ENCODE measurements around the gene CCDC80. TPM values are rescaled to one million over a fixed set of nuclear protein-coding genes. Genes with fewer than 3 reads are reported as not detected.

CCDC80 gene
- total and polyA plus RNA-seq, 2 experiments from 2014 or later, result 27.1 to 83.5 TPM

- Histone ChIP-seq H3K79me2 (no peaks in the 10 kb centered on the region), H4K20me1 (ENCODE audit: insufficient read depth, poor library complexity, severe bottlenecking) (no peaks in the 10 kb centered on the region), H3K4me3 (peak overlapping the region; percentile 7), H3K36me3 (replicated peaks; ENCODE audit: insufficient read depth, low read depth) (no peaks in the 10 kb centered on the region), H3K4me1 (ENCODE audit: insufficient read depth) (peaks cover 25% of the 10 kb centered on the region), H3K9me2 (replicated peaks; ENCODE audit: insufficient read depth) (no peaks in the 10 kb centered on the region), H3K27me3 (no peaks in the 10 kb centered on the region), H3K27ac (peak overlapping the region; percentile 88), H3K4me2 (peak overlapping the region; percentile 74), H3K9me3 (ENCODE audit: low read depth) (no peaks in the 10 kb centered on the region), H2AFZ (peak overlapping the region; percentile 24)
- TF ChIP-seq EZH2phosphoT487 (IDR thresholded peaks at IDR 0.05; ENCODE audit: low read depth, severe bottlenecking, unreplicated experiment), result no peak
- TF ChIP-seq CTCF (IDR thresholded peaks at IDR 0.05; ENCODE audit: poor library complexity), result no peak
- no peak for TF ChIP-seq EZH2 (IDR thresholded peaks at IDR 0.05; ENCODE audit: borderline replicate concordance)
- WGBS (ENCODE audit: low lambda C conversion rate, missing lambda C conversion rate), result 6% methylated on average over 10 of the region's 10 CpGs
- DNase-seq (ENCODE audit: low spot score), result peak; percentile 54
Measured at GRCh38 chr3:112640276-112640929, 540 bp downstream of the CCDC80 start.

GRCh38 chr3:112639455-112640225 lies 1.3 kb downstream of the CCDC80 start:
- no peak for DNase-seq (ENCODE audit: low spot score)
- Histone ChIP-seq H3K27ac (peak overlapping the region; percentile 88), H3K4me2 (peak overlapping the region; percentile 74), H3K4me1 (ENCODE audit: insufficient read depth) (peaks cover 32% of the 10 kb centered on the region), H3K27me3 (no peaks in the 10 kb centered on the region), H3K9me2 (replicated peaks; ENCODE audit: insufficient read depth) (no peaks in the 10 kb centered on the region), H3K79me2 (no peaks in the 10 kb centered on the region), H2AFZ (no peak overlapping the region), H3K9me3 (ENCODE audit: low read depth) (no peaks in the 10 kb centered on the region), H4K20me1 (ENCODE audit: insufficient read depth, poor library complexity, severe bottlenecking) (no peaks in the 10 kb centered on the region), H3K36me3 (replicated peaks; ENCODE audit: insufficient read depth, low read depth) (no peaks in the 10 kb centered on the region), H3K4me3 (peak overlapping the region; percentile 7)
- no peak for TF ChIP-seq EZH2 (IDR thresholded peaks at IDR 0.05; ENCODE audit: borderline replicate concordance)
- WGBS (ENCODE audit: low lambda C conversion rate, missing lambda C conversion rate), result 82% methylated on average over 21 of the region's 21 CpGs

- Histone ChIP-seq H3K36me3 (replicated peaks; ENCODE audit: insufficient read depth, low read depth) (no peaks in the 10 kb centered on the region), H3K4me1 (ENCODE audit: insufficient read depth) (peaks cover 31% of the 10 kb centered on the region), H3K27ac (no peak overlapping the region), H3K9me3 (ENCODE audit: low read depth) (no peaks in the 10 kb centered on the region), H3K4me3 (no peak overlapping the region), H3K4me2 (peak overlapping the region; percentile 62), H3K79me2 (no peaks in the 10 kb centered on the region), H4K20me1 (ENCODE audit: insufficient read depth, poor library complexity, severe bottlenecking) (no peaks in the 10 kb centered on the region), H2AFZ (no peak overlapping the region), H3K27me3 (no peaks in the 10 kb centered on the region), H3K9me2 (replicated peaks; ENCODE audit: insufficient read depth) (no peaks in the 10 kb centered on the region)
- TF ChIP-seq EZH2 (IDR thresholded peaks at IDR 0.05; ENCODE audit: borderline replicate concordance), result no peak
- TF ChIP-seq CTCF (IDR thresholded peaks at IDR 0.05; ENCODE audit: poor library complexity), result no peak
- no peak for TF ChIP-seq EZH2phosphoT487 (IDR thresholded peaks at IDR 0.05; ENCODE audit: low read depth, severe bottlenecking, unreplicated experiment)
- DNase-seq (ENCODE audit: low spot score), result no peak
- WGBS (ENCODE audit: low lambda C conversion rate, missing lambda C conversion rate), result 96% methylated on average over 12 of the region's 17 CpGs
Measured at GRCh38 chr3:112638327-112639020, 2.5 kb downstream of the CCDC80 start.

All from hepatocyte (in vitro differentiated cells).